ENCODE measurements around the gene CADM2.
"Not testable (repeated sequence)": the region's sequence is repeated elsewhere in the genome, so short reads cannot be mapped to it uniquely, and the experiment has no call there.

GRCh38 chr3:84918592-84918991, 40.2 kb upstream of the CADM2 start:
- TF ChIP-seq, protein P1, sequence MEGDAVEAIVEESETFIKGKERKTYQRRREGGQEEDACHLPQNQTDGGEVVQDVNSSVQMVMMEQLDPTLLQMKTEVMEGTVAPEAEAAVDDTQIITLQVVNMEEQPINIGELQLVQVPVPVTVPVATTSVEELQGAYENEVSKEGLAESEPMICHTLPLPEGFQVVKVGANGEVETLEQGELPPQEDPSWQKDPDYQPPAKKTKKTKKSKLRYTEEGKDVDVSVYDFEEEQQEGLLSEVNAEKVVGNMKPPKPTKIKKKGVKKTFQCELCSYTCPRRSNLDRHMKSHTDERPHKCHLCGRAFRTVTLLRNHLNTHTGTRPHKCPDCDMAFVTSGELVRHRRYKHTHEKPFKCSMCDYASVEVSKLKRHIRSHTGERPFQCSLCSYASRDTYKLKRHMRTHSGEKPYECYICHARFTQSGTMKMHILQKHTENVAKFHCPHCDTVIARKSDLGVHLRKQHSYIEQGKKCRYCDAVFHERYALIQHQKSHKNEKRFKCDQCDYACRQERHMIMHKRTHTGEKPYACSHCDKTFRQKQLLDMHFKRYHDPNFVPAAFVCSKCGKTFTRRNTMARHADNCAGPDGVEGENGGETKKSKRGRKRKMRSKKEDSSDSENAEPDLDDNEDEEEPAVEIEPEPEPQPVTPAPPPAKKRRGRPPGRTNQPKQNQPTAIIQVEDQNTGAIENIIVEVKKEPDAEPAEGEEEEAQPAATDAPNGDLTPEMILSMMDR (IDR thresholded peaks at IDR 0.05; ENCODE audit: poor library complexity, severe bottlenecking), result not testable (repeated sequence)
- TF ChIP-seq REST (IDR thresholded peaks at IDR 0.05; ENCODE audit: borderline replicate concordance); POLR2AphosphoS5 (IDR thresholded peaks at IDR 0.05); EZH2 (IDR thresholded peaks at IDR 0.05; ENCODE audit: borderline replicate concordance, insufficient read depth, low read length, poor library complexity, severe bottlenecking); TAF1 (IDR thresholded peaks at IDR 0.05; ENCODE audit: low read depth): not testable (repeated sequence)

Data from neural cell (in vitro differentiated cells).